HG02798 (cell line): ENCODE results near the gene PDZRN3.

Experiments
- ATAC-seq: cut with Tn5 transposase; IDR thresholded peaks from one replicate; pipeline ENCODE4 v1.9.1; 2021; ENCODE audit warnings: mild to moderate bottlenecking; ENCODE audit not compliant: unreplicated experiment, poor library complexity

PDZRN3 gene

GRCh38 chr3:73433079-73433478, 191.7 kb downstream of the PDZRN3 start:
- ATAC-seq = no peak

GRCh38 chr3:73432706-73433032, 192.1 kb downstream of the PDZRN3 start:
- ATAC-seq = no peak

- ATAC-seq = peak; percentile 41
Measured at GRCh38 chr3:73432023-73432705, 192.6 kb downstream of the PDZRN3 start.

GRCh38 chr3:73431183-73431900, 193.4 kb downstream of the PDZRN3 start:
- ATAC-seq = no peak

- no peak for ATAC-seq
Measured at GRCh38 chr3:73427048-73427706, 197.6 kb downstream of the PDZRN3 start.

- ATAC-seq = no peak
Measured at GRCh38 chr3:73426606-73427005, 198.1 kb downstream of the PDZRN3 start.

GRCh38 chr3:73423116-73423515, 201.6 kb downstream of the PDZRN3 start:
- no peak for ATAC-seq

- no peak for ATAC-seq
Measured at GRCh38 chr3:73422571-73422970, 202.2 kb downstream of the PDZRN3 start.

- no peak for ATAC-seq
Measured at GRCh38 chr3:73419942-73420341, 204.8 kb downstream of the PDZRN3 start.

- no peak for ATAC-seq
Measured at GRCh38 chr3:73419179-73419803, 205.4 kb downstream of the PDZRN3 start.

GRCh38 chr3:73418681-73419080, 206.1 kb downstream of the PDZRN3 start:
- no peak for ATAC-seq

GRCh38 chr3:73415118-73415517, 209.6 kb downstream of the PDZRN3 start:
- ATAC-seq = no peak

- ATAC-seq = no peak
Measured at GRCh38 chr3:73413619-73414018, 211.1 kb downstream of the PDZRN3 start.

GRCh38 chr3:73411993-73412392, 212.7 kb downstream of the PDZRN3 start:
- ATAC-seq = no peak

GRCh38 chr3:73411545-73411944, 213.2 kb downstream of the PDZRN3 start:
- ATAC-seq = no peak

- ATAC-seq = no peak
Measured at GRCh38 chr3:73409138-73409763, 215.5 kb downstream of the PDZRN3 start.

- ATAC-seq = no peak
Measured at GRCh38 chr3:73408634-73409033, 216.1 kb downstream of the PDZRN3 start.

GRCh38 chr3:73407577-73407976, 217.2 kb downstream of the PDZRN3 start:
- no peak for ATAC-seq

- ATAC-seq = no peak
Measured at GRCh38 chr3:73405853-73406252, 218.9 kb downstream of the PDZRN3 start.

GRCh38 chr3:73405000-73405399, 219.7 kb downstream of the PDZRN3 start:
- ATAC-seq = no peak

GRCh38 chr3:73404435-73404834, 220.3 kb downstream of the PDZRN3 start:
- ATAC-seq = no peak
